ENCODE results near the gene ZNF182. TPM values are rescaled to one million over a fixed set of nuclear protein-coding genes. Genes with fewer than 3 reads are reported as not detected.
"Not testable (repeated sequence)": the region's sequence is repeated elsewhere in the genome, so short reads cannot be mapped to it uniquely, and the experiment has no call there.

Gene ZNF182
- total RNA-seq: 4.6 TPM

DNA sequence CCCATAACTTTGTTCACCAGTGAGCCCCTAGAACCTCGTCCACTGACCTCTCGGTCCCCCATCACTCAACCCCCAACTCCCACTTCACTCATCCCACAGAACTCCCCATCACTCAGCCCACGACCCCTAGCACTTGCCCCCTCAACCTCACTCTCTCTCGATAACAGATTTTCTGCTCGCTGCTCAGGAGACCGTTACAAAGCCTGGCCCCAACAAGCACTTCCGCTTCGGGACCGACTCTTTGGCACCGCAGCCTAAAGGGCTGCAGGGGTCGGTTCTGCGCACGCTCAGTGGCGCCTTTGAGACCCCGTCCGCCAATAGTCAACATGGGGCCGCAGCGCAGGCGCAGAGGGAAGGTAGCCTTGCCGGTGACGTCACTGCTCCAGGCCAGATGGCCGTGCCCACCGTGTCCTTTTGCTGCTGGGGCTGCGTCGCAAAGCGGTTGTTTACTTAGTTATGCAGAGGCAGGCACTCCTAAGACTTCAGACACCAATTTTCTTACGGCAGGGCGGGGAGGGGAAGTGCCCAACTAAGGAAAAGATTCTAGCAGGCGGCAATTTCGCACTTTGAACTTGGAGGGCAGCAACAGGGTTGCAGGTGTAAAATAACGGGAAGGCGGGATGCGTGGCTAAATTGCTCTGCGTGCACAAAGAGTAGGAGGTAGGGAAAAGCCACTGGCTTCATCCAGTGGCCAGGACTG is at the start of gene ZNF182:
ZNF182 (minus strand) TSS at position 232 of the 700 bp plus-strand sequence. CDS start 1,380 bp downstream, outside the sequence.
- Histone ChIP-seq H3K4me1 (ENCODE audit: insufficient read depth, low read length) (peaks cover 8% of the 10 kb centered on the region), H3K9me3 (ENCODE audit: low read depth, low read length) (no peaks in the 10 kb centered on the region), H3K4me3 (ENCODE audit: low read length) (peak within 1 kb of the TSS; percentile 66), H3K27me3 (ENCODE audit: insufficient read depth, low read length) (no peaks in the 10 kb centered on the region)

DNA sequence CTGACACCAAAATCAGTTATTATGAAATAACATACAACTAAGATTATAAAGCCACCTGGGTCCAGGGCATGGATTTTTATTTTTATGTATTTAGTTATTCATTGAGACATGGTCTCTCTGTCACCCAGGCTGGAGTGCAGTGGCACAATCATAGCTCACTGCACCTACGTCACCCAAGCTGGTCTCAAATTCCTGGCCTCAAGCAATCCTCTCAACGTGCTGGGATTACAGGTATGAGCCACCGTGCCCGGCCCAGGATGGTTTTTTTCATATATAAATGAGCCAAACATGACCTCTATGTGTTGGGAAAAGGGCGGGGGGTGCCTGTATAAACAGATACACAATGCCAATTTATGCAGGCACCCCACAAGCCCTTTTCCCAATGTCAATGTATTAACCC is 43.1 kb upstream of the ZNF182 start:
- H3K27me3 ChIP-seq (ENCODE audit: insufficient read depth, low read length): no peaks in the 10 kb centered on the region
- no peaks in the 10 kb centered on the region for H3K9me3 ChIP-seq (ENCODE audit: low read depth, low read length)
- H3K4me3 ChIP-seq (ENCODE audit: low read length): no peak overlapping the region
- H3K4me1 ChIP-seq (ENCODE audit: insufficient read depth, low read length): no peaks in the 10 kb centered on the region

DNA sequence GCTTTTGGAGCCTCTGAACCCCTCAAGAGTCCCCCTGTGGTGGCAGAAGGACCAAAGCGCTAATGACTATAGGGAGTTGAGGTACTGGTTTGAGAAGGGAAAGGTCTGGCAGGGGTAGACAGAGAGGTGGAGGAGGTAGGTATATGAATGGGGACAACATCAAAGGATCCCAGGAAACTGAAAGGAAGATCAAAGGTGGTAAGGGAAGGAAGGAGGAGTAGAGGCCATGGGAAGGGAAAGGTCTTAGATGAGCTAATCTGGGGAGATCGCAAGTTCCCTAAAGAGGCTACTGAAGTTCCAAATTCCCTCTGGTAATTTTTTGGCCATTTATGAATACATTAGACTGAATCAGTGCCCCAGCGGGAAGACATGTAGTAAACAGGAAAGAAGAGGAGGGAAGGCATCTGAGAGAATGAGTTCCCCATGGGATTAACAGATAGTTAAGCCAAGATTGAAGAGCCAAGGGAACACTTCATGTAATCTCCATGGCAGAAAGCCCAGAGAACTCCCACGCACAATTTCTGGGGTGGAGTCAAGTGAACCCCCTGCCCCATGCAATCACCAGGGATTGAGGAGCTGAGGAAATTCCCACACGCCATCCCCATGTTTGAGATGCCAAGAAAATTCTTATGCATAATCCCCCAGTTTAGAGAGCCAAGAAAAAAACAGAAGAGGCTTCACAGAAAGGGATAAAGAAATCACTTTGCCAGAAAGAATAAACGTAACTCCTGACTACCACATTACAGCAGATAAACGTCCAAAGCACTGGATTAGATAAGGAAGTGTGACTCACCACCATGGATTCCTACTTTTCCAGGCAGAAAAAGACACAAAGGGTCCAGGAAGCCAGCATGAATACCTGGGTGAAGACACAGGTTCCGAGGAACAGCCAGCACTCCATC is 41.9 kb upstream of the ZNF182 start:
- no peak overlapping the region for H3K4me3 ChIP-seq (ENCODE audit: low read length)
- H3K9me3 ChIP-seq (ENCODE audit: low read depth, low read length): no peaks in the 10 kb centered on the region
- no peaks in the 10 kb centered on the region for H3K4me1 ChIP-seq (ENCODE audit: insufficient read depth, low read length)
- H3K27me3 ChIP-seq (ENCODE audit: insufficient read depth, low read length): no peaks in the 10 kb centered on the region

DNA sequence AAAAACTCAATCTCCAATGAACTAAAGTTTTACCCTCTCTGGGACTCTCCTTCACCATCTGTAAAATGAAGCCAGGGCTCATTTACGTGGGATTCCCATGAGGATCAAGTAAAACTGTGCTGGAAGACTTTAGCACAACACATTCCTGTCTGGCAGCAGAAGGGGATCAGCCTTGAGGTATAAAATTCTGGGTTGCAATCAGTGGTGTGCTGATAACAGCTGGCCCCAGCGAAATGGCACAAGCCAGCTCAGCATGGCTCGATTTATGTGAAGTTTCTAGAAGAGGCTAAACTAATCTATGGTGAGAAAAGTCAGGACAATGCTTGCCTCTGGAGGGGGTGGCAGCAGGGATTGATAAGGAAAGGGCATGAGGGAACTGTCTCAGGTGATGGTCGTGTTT is 39.3 kb upstream of the ZNF182 start:
- no peaks in the 10 kb centered on the region for H3K27me3 ChIP-seq (ENCODE audit: insufficient read depth, low read length)
- no peak overlapping the region for H3K4me3 ChIP-seq (ENCODE audit: low read length)
- no peaks in the 10 kb centered on the region for H3K4me1 ChIP-seq (ENCODE audit: insufficient read depth, low read length)

DNA sequence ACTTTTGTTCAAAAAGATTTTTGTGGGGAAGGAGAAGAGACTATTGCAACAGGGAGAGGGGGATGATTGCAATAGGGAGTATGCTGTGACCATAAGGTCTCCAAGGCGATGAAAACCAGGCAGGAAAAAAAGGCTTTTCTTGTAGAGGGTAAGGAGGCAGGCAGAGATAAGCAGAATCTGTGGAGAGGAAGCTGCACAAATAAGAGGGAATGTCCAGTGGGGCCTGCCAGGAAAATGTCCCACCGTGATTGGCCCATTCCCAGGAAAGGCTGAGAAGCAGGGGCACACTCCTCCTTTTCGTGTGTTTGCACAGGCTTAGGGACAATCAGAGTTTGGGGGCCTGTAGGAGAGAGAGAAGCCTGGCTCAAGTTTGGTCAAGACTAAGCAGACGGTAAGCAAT is 32.1 kb upstream of the ZNF182 start:
- no peak overlapping the region for H3K4me3 ChIP-seq (ENCODE audit: low read length)
- H3K27me3 ChIP-seq (ENCODE audit: insufficient read depth, low read length): no peaks in the 10 kb centered on the region
- H3K9me3 ChIP-seq (ENCODE audit: low read depth, low read length): no peaks in the 10 kb centered on the region
- no peaks in the 10 kb centered on the region for H3K4me1 ChIP-seq (ENCODE audit: insufficient read depth, low read length)

More for the DNA sequence above, 39.3 kb upstream of the ZNF182 start:
- H3K9me3 ChIP-seq (ENCODE audit: low read depth, low read length): no peaks in the 10 kb centered on the region

DNA sequence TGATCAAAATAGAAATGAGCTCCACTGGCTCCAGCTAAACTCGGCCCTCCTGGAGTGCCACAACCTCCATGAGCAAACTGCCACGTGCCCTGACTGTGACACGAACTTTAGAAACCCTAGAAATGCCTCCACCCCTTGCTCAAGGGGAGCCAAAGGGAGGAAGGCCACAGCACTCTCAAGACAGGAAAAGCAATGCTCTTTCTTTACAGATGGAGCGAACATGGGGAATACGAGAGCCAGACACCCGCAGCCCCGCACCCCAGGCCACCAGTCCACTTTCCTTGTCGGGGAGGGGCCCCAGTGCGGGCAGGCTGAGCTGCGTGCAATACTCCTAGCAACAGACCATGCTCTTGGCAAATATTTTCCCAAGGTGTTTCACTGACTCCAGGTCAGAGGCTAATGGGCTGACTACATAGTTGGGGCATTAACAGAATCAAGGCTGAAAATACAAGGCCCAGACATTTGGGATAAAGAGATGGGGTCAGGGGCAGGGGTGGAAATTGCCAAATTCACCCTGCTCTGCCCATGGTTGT is 26.9 kb upstream of the ZNF182 start:
- H3K4me1 ChIP-seq (ENCODE audit: insufficient read depth, low read length): not testable (repeated sequence)

DNA sequence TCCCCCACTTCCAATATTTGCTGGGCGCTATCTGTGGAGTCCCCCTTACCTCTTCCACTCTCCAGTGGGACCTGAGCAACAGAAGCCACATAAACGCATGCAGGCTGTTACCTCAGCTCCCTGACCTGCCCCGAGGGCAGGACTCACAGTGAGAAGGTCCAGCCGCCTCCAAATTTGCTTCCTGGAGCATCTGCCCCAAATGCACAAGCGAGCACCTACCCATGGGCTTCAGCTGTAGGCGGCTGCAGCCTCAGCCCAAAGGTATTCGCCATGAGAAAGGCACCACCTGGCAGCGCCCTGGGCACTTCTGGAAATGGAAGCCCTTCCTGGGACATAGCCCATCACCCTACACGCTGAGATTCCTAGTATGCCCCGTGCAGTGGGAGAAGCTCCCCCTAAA is 26.4 kb upstream of the ZNF182 start:
- Histone ChIP-seq H3K27me3 (ENCODE audit: insufficient read depth, low read length) (no peaks in the 10 kb centered on the region), H3K9me3 (ENCODE audit: low read depth, low read length) (no peaks in the 10 kb centered on the region), H3K4me1 (ENCODE audit: insufficient read depth, low read length) (peaks cover 4% of the 10 kb centered on the region), H3K4me3 (ENCODE audit: low read length) (no peak overlapping the region)

More for the DNA sequence above, 26.9 kb upstream of the ZNF182 start:
- not testable (repeated sequence) for H3K4me3 ChIP-seq (ENCODE audit: low read length); H3K9me3 ChIP-seq (ENCODE audit: low read depth, low read length); H3K27me3 ChIP-seq (ENCODE audit: insufficient read depth, low read length)

DNA sequence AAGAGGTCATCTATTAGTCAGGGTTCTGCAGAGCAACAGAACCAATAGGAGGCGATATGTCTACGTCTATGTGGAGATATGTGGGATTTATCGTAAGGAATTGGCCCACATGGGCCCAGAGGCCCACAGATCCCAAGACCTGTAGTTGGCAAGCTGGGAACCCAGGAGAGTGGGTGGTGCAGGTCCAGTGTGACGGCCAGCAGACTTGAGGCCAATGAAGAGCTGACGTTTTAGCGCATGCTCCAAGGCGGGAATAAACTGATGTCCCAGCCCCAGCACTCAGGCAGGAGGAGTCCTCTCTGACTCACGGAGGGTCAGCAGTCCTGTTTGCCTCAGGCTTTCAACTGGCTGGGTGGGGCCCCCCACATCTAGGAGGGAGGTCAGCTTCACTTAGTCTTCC is 24.3 kb upstream of the ZNF182 start:
- no peak overlapping the region for H3K4me3 ChIP-seq (ENCODE audit: low read length)
- peaks cover 4% of the 10 kb centered on the region for H3K4me1 ChIP-seq (ENCODE audit: insufficient read depth, low read length)
- no peaks in the 10 kb centered on the region for H3K9me3 ChIP-seq (ENCODE audit: low read depth, low read length)
- no peaks in the 10 kb centered on the region for H3K27me3 ChIP-seq (ENCODE audit: insufficient read depth, low read length)

DNA sequence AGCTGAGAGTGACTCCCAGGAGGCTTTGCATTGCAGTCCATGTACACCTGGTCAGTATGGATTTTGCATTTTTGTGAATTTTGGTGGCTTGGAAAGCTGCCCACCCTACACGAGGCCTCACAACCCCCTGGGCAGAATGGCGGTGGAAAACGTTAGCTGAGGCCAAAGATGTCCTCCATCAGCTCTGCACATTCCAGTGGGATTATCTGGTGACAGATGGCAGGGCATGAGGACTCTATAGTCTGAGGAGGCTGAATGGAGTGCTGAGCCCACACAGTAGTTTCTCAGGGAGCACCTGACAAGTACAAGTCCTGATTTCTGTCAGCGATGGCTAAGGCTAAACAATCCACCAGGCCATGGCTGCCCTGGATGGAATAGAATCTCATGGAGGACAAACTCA is 23.8 kb upstream of the ZNF182 start:
- H3K9me3 ChIP-seq (ENCODE audit: low read depth, low read length); H3K4me3 ChIP-seq (ENCODE audit: low read length); H3K27me3 ChIP-seq (ENCODE audit: insufficient read depth, low read length); H3K4me1 ChIP-seq (ENCODE audit: insufficient read depth, low read length): not testable (repeated sequence)

DNA sequence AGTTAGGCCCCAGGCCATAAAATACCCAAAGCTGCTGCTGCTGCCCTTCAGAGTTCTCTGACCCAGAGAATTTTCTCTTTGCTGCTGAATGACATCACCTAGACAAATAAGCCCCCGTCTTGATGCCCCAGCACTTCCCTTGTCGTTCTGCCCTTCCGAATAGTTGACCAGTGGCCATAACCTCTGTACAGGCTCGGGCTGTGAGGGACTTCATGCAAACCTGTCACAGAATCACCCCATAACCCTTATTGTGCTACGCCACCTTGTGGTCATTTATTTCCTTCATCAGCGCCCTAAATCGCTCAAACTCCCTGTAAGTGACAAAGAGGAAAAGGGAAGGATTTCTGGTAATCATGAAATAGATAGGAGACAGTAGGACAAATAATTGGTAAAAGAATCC is 21.8 kb upstream of the ZNF182 start:
- H3K27me3 ChIP-seq (ENCODE audit: insufficient read depth, low read length): no peaks in the 10 kb centered on the region
- peaks cover 8% of the 10 kb centered on the region for H3K4me1 ChIP-seq (ENCODE audit: insufficient read depth, low read length)
- H3K9me3 ChIP-seq (ENCODE audit: low read depth, low read length): no peaks in the 10 kb centered on the region
- no peak overlapping the region for H3K4me3 ChIP-seq (ENCODE audit: low read length)

DNA sequence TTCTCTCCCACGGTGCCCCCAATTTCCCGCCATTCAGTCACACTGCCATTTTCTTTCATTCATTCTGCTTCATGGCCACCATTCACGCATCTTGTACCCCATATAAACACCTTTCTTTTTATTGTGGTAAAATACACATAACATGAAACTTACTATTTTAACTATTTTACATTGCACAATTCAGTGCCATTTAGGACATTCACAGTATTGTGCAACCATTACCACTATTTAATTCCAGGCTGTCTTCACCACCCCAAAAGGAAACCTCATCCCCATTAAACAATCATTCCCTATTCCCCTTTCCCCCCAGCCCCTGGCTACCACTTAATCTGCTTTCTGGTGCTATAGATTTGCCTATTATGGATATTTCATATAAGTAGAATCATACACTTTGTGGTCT is 18.9 kb upstream of the ZNF182 start:
- H3K4me3 ChIP-seq (ENCODE audit: low read length): no peak overlapping the region
- no peaks in the 10 kb centered on the region for H3K9me3 ChIP-seq (ENCODE audit: low read depth, low read length)
- no peaks in the 10 kb centered on the region for H3K27me3 ChIP-seq (ENCODE audit: insufficient read depth, low read length)
- peaks cover 8% of the 10 kb centered on the region for H3K4me1 ChIP-seq (ENCODE audit: insufficient read depth, low read length)

DNA sequence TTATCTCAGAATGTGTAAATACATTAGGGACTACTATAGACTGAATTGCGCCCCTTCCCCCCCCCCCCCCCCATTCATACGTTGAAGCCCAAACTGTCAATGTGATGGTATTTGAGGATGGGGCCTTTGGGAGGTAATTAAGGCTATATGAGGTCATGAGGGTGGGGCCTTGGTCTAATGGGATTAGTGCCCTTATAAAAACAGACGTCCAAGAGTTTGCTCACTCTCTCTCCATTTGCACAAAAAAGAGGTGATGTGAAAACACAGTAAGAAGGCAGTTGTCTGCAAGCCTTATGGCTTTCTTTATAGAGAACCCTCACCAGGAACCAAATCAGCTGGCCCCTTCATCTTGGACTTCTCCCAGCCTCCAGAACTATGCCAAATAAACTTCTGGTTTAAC is 18.3 kb upstream of the ZNF182 start:
- H3K4me3 ChIP-seq (ENCODE audit: low read length): no peak overlapping the region
- H3K4me1 ChIP-seq (ENCODE audit: insufficient read depth, low read length): peaks cover 8% of the 10 kb centered on the region
- no peaks in the 10 kb centered on the region for H3K9me3 ChIP-seq (ENCODE audit: low read depth, low read length)
- no peaks in the 10 kb centered on the region for H3K27me3 ChIP-seq (ENCODE audit: insufficient read depth, low read length)

DNA sequence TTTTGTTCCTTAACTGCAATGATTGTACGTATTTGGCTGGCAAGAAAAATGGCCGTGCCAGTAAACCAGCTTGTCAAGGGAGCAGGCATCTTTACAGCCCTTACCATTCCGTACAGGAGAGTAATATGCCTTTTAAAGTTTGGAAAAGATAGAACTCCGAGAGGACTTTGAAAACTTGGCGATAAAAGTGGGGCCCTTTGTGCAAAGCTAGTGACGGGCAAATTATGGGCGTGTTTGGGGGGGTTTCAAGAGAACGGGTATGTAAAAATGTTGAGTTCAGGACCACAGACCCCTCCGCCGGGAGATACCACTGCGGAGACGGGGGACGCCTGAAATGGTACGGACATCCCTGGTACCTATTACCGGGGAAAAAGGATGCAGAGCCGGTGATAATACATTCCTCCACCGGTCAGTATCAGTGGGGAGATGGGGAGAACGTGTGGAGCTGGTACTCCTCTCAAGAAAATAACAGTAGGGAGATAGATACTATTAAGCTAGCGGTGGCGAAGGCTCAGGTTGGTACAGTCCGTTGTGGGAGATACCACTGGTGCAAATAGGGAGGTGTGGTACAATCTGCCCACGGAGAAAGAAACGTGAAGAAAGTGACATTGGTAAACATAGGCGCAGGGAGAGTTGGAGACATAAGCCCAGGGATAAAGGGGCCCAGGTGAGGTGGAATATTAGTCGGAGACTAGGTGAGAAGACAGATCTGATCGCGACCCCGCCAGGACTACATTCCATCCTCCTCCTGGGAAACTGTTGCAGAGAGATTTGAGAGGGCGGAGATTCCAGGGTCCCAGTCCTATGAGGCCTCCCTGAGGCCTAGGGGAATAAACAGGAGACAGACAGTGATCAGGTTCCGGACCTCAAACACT is 17.5 kb upstream of the ZNF182 start:
- Histone ChIP-seq H3K4me3 (ENCODE audit: low read length) (peak overlapping the region; percentile 67), H3K9me3 (ENCODE audit: low read depth, low read length) (no peaks in the 10 kb centered on the region), H3K4me1 (ENCODE audit: insufficient read depth, low read length) (peaks cover 5% of the 10 kb centered on the region), H3K27me3 (ENCODE audit: insufficient read depth, low read length) (no peaks in the 10 kb centered on the region)

DNA sequence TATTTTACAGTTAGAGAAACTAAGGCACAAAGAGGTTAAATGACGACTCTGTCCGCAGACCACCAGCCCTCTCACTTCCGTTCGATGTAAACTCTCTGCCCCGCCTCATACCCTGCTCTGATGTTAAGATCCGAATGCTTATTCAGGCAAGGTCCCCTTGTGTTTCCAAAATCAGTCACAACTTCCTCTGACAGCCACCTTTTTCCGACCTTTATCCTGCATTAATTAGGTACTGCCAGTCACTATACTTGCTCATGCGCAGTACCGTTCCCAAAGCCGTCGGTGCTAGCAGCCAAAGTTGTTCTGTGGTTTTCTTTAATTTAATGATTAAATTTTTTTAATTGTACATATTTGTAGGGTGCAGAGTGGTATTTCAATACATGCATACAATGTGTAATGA is 16.7 kb upstream of the ZNF182 start:
- peak overlapping the region; percentile 67 for H3K4me3 ChIP-seq (ENCODE audit: low read length)
- H3K4me1 ChIP-seq (ENCODE audit: insufficient read depth, low read length); H3K27me3 ChIP-seq (ENCODE audit: insufficient read depth, low read length); H3K9me3 ChIP-seq (ENCODE audit: low read depth, low read length): not testable (repeated sequence)

DNA sequence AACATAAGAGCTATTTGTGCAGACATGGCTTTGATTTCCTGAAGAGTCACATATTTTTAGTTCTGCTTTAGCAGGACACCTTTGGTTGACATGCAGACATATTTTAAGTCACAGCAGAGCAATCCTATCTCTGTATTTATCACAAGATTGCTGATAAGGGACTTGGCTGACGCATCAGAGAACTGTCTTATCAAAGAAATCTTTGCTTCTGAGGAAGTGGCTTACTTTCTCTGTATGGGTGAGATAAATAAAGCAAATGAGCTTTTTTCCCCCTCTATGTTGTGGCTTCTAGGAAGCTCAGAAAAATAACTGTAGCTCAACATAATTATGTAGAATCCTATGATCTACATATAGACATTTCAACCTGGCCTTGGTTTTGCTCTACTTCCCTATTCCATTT is 16.1 kb upstream of the ZNF182 start:
- H3K4me1 ChIP-seq (ENCODE audit: insufficient read depth, low read length); H3K9me3 ChIP-seq (ENCODE audit: low read depth, low read length); H3K27me3 ChIP-seq (ENCODE audit: insufficient read depth, low read length); H3K4me3 ChIP-seq (ENCODE audit: low read length): not testable (repeated sequence)
